Testis (tissue), 3 donors: Measurements from ENCODE around the gene PDPK1. TPM values are rescaled to one million over a fixed set of nuclear protein-coding genes. Genes with fewer than 3 reads are reported as not detected.
"Not testable (repeated sequence)": the region's sequence is repeated elsewhere in the genome, so short reads cannot be mapped to it uniquely, and the experiment has no call there.

Experiments used
- DNase-seq: peaks from one replicate; pipeline ENCODE4 v3.0.0-alpha.2; 2019
- H3K27ac ChIP-seq, 2 donors: fragments of 200-600 bp; sonication (generic); one replicate each; pipeline ENCODE4 v1.5.1; 2019
- H3K27me3 ChIP-seq: fragments of 200-600 bp; sonication (generic); one replicate; pipeline ENCODE4 v1.5.1; 2019
- H3K36me3 ChIP-seq: fragments of 200-600 bp; sonication (generic); one replicate; pipeline ENCODE4 v1.5.1; 2017; ENCODE audit warnings: low read depth; ENCODE audit errors: missing control alignments
- H3K4me1 ChIP-seq: fragments of 200-600 bp; sonication (generic); one replicate; pipeline ENCODE4 v1.5.1; 2019
- H3K4me3 ChIP-seq, 2 donors: fragments of 200-600 bp; sonication (generic); one replicate each; pipeline ENCODE4 v1.5.1; 2017 to 2019
- H3K9me3 ChIP-seq: fragments of 200-600 bp; sonication (generic); one replicate; pipeline ENCODE4 v1.5.1; 2017
- POLR2A ChIP-seq: fragments of 450-650 bp; IDR thresholded peaks from one replicate; pipeline ENCODE4 v1.6.1; 2017; ENCODE audit warnings: antibody characterized with exemption, mild to moderate bottlenecking, moderate library complexity
- WGBS, 2 donors: methylation state at CpG; one replicate each; pipeline ENCODE4 v1.1.5; 2018; 5-methylcytosine and 5-hydroxymethylcytosine counted together
- intact Hi-C: fragments of 100-400 bp; cut with DNase I; formaldehyde crosslinking; loops from one replicate; pipeline ENCODE4 v1.15.1; 2023; ENCODE audit warnings: low total_unique reads
- polyA plus RNA-seq: library from polyadenylated mRNA; stranded (reverse); fragments of 350-450 nt; fragmentation: Illumina TruSeq; extraction: RNeasy Lipid Tissue Mini Kit (QIAGEN cat#74804); gene quantifications from one replicate; pipeline ENCODE4 v1.2.3, GENCODE V29; 2014; ENCODE audit warnings: low read depth, low replicate concordance; ENCODE audit not compliant: insufficient read depth
- total RNA-seq, 2 donors: library from RNA; depleted of rRNA; stranded (reverse); fragments of >200 nt; gene quantifications; one replicate each; pipeline ENCODE4 v1.2.3, GENCODE V29; 2016
- TF ChIP-seq, protein P1 (sequence below), 3 experiments: fragments of 450-650 bp in 2 of 3; fragments of 200-600 bp in 1 of 3; sonication (generic) in 1 of 3; IDR thresholded peaks; one replicate each; pipeline ENCODE4 v1.5.1; 2016 to 2019; ENCODE audit warnings: antibody characterized with exemption in 3 of 3, mild to moderate bottlenecking in 2 of 3, moderate library complexity in 1 of 3

The PDPK1 gene
- total and polyA plus RNA-seq, 3 donors from 2014 or later: 53.0 to 75.3 (median 61.1) TPM

- Histone ChIP-seq H3K4me3 (no peak overlapping the region), H3K4me1 (peaks cover 5% of the 10 kb centered on the region), H3K27ac (no peak overlapping the region), H3K9me3 (no peaks in the 10 kb centered on the region), H3K36me3 (no peaks in the 10 kb centered on the region), H3K27me3 (no peaks in the 10 kb centered on the region)
- WGBS, 2 donors: 77 to 86% methylated on average over 18 to 24 of the region's 24 CpGs
- no peak for DNase-seq
- TF ChIP-seq, protein P1, sequence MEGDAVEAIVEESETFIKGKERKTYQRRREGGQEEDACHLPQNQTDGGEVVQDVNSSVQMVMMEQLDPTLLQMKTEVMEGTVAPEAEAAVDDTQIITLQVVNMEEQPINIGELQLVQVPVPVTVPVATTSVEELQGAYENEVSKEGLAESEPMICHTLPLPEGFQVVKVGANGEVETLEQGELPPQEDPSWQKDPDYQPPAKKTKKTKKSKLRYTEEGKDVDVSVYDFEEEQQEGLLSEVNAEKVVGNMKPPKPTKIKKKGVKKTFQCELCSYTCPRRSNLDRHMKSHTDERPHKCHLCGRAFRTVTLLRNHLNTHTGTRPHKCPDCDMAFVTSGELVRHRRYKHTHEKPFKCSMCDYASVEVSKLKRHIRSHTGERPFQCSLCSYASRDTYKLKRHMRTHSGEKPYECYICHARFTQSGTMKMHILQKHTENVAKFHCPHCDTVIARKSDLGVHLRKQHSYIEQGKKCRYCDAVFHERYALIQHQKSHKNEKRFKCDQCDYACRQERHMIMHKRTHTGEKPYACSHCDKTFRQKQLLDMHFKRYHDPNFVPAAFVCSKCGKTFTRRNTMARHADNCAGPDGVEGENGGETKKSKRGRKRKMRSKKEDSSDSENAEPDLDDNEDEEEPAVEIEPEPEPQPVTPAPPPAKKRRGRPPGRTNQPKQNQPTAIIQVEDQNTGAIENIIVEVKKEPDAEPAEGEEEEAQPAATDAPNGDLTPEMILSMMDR (IDR thresholded peaks at IDR 0.05): no peak
- no peak for TF ChIP-seq POLR2A
- intact Hi-C loops: no loop called here
Observed at GRCh38 chr16:2596747-2597559, 59.1 kb downstream of the PDPK1 start.

GRCh38 chr16:2597560-2597902 is 59.7 kb downstream of the PDPK1 start:
- no peaks in the 10 kb centered on the region for H3K27me3 ChIP-seq
- H3K36me3 ChIP-seq: no peaks in the 10 kb centered on the region

DNA sequence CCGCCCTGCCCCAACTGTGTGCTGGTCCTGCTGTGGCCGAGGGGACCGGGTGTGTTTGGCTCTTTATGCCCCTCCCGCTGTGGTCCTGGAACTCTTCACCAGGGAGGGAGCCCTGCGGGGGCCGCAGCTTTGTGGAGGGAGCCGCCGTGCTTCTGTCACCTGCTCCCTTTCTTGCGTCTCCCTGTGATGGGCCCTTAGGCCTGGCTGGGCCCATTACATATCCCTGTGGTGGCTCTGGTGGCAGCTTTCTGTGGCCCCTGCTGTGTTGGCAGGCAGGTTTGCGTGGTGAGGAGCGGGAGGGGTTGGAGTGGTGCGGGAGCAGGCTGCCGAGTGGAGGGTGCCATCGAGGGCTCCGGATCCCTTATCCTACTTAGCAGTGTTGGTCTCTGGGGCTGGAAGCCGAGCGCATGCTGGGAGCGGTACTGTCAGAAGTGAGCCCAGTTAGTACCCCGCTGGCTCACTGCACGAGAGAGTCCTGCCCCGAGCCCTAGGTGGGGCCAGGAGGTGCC is 60.4 kb downstream of the PDPK1 start:
- intact Hi-C loops: no loop called here
- no peak for DNase-seq
- Histone ChIP-seq H3K4me1 (peaks cover 4% of the 10 kb centered on the region), H3K4me3 (no peak overlapping the region), H3K9me3 (no peaks in the 10 kb centered on the region), H3K27ac (no peak overlapping the region), H3K36me3 (no peaks in the 10 kb centered on the region), H3K27me3 (no peaks in the 10 kb centered on the region)
- TF ChIP-seq, protein P1 (IDR thresholded peaks at IDR 0.05): no peak
- TF ChIP-seq POLR2A: no peak
- 92% methylated on average over 16 to 21 of the region's 21 CpGs for WGBS, 2 donors

More at GRCh38 chr16:2597560-2597902, 59.7 kb downstream of the PDPK1 start:
- H3K27ac ChIP-seq: no peak overlapping the region
- peaks cover 5% of the 10 kb centered on the region for H3K4me1 ChIP-seq
- TF ChIP-seq, protein P1 (IDR thresholded peaks at IDR 0.05): no peak
- no peak for TF ChIP-seq POLR2A
- H3K9me3 ChIP-seq: no peaks in the 10 kb centered on the region
- no peak for DNase-seq
- no peak overlapping the region for H3K4me3 ChIP-seq
- intact Hi-C loops: no loop called here
- 85 to 93% methylated on average over 16 to 18 of the region's 22 CpGs for WGBS, 2 donors

- 88 to 91% methylated on average over 4 to 9 of the region's 9 CpGs for WGBS, 2 donors
- Histone ChIP-seq H3K36me3 (no peaks in the 10 kb centered on the region), H3K27me3 (no peaks in the 10 kb centered on the region), H3K4me1 (no peaks in the 10 kb centered on the region), H3K27ac (no peak overlapping the region), H3K4me3 (no peak overlapping the region), H3K9me3 (no peaks in the 10 kb centered on the region)
- TF ChIP-seq, protein P1 (IDR thresholded peaks at IDR 0.05): no peak
- no peak for TF ChIP-seq POLR2A
- intact Hi-C loops: no loop called here
- peak; percentile 13 for DNase-seq
Observed at GRCh38 chr16:2598723-2599122, 60.9 kb downstream of the PDPK1 start.

GRCh38 chr16:2599165-2599564 is 61.3 kb downstream of the PDPK1 start:
- DNase-seq, H3K4me1 ChIP-seq, intact Hi-C loops, H3K36me3 ChIP-seq, H3K9me3 ChIP-seq, H3K27ac ChIP-seq, H3K4me3 ChIP-seq, H3K27me3 ChIP-seq: not testable (repeated sequence)
- WGBS, 2 donors: 60% methylated on average over 1 of the region's 6 CpGs; no CpG with 5 or more reads in 1 of the 2 donors

GRCh38 chr16:2599785-2600184 is 62.0 kb downstream of the PDPK1 start:
- H3K4me3 ChIP-seq, H3K36me3 ChIP-seq, H3K4me1 ChIP-seq, H3K9me3 ChIP-seq, DNase-seq, H3K27ac ChIP-seq, H3K27me3 ChIP-seq, intact Hi-C loops: not testable (repeated sequence)
- WGBS, 2 donors: 88 to 90% methylated on average over 10 to 12 of the region's 12 CpGs

- 65 to 75% methylated on average over 8 to 10 of the region's 12 CpGs for WGBS, 2 donors
- H3K36me3 ChIP-seq, H3K27ac ChIP-seq, H3K9me3 ChIP-seq, H3K4me1 ChIP-seq, H3K27me3 ChIP-seq, intact Hi-C loops, H3K4me3 ChIP-seq: not testable (repeated sequence)
- peak; percentile 13 for DNase-seq
Observed at GRCh38 chr16:2601301-2602025, 63.6 kb downstream of the PDPK1 start.

- WGBS, 2 donors: 87 to 88% methylated on average over 4 to 7 of the region's 7 CpGs
- DNase-seq, H3K36me3 ChIP-seq, H3K27me3 ChIP-seq, H3K4me3 ChIP-seq, H3K27ac ChIP-seq, H3K4me1 ChIP-seq, H3K9me3 ChIP-seq, intact Hi-C loops: not testable (repeated sequence)
Observed at GRCh38 chr16:2602175-2602574, 64.4 kb downstream of the PDPK1 start.
